GM19351 (cell line): ENCODE measurements around the gene NRTN.
"Not testable (repeated sequence)": the region's sequence is repeated elsewhere in the genome, so short reads cannot be mapped to it uniquely, and the experiment has no call there.

ENCODE experiments used
- ATAC-seq: cut with Tn5 transposase; IDR thresholded peaks from one replicate; pipeline ENCODE4 v1.9.1; 2021; ENCODE audit warnings: mild to moderate bottlenecking, moderate library complexity; ENCODE audit not compliant: unreplicated experiment

NRTN gene

DNA sequence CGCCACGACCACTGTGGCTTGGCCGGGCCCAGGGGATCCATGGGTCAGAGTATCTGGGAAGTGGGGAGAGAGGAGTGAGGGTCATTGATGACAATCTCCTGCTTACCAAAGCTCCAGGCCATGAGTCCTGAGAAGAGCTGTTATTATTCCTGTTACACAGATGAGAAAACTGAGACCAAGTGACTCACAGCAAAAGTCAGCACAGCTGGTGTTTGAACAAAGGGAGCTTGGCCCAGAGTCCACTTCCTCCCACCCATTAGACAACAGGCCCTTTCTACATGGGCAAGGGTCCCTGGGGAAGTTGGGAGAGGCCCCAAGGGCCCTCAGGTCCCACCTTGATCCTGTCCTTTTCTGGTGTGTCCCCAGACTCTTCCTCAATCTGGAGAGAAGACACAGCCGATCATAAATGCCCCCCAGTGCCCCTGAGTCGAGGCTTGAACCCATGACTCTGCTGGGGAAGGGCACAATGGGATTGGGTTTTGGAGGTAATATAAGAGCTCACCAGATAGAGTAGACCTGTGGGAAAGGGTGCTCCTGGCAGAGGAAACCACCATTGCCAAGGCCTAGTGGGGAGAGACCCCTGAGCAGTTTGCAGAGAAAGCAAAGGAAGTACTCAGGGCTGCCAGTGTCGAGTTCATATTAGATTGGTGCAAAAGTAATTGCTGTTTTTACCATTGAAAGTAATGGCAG is 27.8 kb downstream of the NRTN start:
- ATAC-seq = no peak

DNA sequence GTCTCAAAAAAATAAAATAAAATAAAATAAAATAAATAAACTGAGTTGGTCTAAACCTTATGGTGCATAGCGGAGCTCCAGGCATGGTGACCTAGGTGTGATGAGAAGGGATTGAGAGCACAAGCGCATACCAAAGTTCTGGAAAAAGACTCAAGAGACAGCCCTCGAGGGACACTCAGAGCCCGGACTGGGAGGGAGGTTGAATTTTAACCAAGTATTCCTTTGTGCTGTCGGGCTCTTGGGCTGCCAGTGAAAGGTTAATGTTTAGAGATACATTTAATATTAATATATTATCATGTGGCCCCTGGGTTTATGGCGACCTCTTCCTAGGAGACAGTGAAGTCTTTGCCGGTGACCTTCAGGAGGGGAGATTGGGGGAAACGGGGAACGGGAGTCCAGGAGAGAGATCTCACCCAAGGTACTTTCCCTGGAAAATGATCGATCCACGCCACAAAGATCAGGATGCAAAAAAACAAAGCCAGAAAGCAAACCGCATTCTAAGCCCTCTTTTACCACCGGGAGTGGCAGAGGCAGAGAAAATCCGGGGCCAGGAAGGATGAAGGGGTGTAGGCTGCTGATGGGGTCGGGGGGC is 33.0 kb downstream of the NRTN start:
- no peak for ATAC-seq

DNA sequence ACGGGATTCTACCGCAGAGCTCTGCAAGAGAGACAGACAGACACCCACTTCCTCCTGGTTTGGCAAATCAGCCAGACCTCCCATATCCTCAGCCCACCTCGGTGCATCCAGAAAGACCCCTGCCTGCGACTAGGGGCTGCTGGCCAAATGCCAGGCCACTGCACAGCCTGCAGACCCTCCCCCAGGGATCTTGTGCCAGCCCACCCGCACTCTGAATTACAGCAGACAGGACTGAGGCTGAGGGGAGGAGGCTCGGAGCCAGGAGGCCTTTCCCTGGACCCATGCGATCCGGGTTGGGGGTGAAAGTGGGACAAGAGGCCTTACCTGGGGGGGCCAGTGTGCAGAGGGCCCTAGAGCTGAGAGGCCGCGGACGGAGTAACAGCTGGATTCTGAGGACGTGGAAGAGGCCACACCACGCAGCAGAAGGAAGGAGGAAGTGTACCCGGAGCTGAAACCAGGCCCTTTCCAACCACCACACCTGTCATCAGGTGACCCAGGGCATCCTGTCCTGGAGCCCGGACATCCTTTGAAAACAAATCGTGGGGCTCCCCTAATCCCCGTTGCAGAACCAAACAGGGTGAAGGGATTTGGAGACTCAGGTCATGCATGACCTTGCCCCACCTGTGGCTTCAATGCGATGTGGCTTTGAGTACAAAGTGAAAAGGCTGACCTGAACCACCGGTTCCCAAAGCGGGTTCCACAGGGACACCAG is 33.6 kb downstream of the NRTN start:
- ATAC-seq = no peak

DNA sequence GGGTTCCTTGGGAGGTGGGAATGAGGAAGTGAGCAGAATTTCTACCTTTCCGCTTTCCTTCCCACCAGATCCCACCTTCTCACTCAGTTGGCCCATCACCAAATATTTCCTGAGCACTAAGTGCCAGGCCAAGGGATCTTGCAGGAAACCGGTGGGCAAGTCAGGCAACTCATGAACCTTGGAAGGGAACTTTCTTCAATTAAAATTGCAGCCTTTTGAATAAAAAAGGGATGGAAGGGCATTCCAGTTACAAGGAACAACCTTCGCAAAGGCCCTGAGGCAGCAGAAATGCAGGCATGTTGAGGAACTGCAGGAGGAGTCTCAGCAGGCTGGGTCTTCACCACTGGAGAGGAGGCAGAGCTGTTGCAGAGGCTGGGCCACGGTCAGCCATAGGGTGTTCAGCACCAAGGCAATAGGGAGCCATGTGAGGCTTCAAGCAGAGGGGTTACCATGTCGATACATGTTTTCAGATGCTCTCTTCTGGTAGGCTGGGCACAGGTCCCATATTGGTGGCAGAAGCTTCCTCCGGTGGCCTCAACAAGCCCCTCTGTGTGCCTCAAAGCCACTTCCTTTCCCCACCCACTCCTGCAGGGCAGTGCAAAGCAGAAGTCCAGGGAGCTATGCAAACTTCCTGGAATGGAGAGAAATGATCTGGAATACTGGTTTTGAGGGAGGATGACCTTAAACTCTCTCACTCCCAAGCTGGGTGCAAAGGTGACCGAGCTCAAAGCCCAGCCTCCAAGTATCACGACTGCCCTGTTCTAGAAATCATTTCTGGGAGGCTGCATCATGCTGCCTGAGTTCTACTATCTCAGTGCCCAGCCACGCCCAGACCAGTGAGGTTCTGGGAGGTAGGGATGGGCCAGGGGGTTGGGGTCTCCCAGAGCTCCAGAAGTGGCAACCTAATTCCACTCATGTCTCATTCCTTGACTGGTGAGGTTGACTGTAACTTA is 34.5 kb downstream of the NRTN start, which contains the start of gene FUT6:
Gene FUT6 (minus strand): TSS at position 638 of the 953 bp plus-strand sequence. CDS start 7,135 bp downstream, outside the sequence.
- ATAC-seq = no peak

DNA sequence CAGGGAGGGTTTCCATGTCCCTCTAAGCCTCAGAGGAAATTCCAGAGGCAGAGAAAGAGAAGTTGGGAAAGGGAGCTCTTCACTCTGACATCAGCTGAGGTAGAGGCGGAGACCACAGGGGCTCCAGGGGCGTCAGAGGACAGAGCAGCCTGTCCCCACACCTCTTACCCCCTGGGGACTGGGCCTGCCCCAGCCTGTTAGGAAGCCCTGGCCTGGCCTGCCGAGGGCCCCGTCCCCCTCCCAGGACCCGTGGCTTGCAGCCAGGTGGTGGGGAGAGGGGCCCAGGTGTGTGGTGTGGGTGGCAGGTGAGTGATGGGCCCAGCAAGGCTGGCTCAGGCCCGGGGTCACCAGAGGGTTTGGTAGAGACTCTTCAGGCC is 36.9 kb downstream of the NRTN start:
- ATAC-seq = not testable (repeated sequence)

DNA sequence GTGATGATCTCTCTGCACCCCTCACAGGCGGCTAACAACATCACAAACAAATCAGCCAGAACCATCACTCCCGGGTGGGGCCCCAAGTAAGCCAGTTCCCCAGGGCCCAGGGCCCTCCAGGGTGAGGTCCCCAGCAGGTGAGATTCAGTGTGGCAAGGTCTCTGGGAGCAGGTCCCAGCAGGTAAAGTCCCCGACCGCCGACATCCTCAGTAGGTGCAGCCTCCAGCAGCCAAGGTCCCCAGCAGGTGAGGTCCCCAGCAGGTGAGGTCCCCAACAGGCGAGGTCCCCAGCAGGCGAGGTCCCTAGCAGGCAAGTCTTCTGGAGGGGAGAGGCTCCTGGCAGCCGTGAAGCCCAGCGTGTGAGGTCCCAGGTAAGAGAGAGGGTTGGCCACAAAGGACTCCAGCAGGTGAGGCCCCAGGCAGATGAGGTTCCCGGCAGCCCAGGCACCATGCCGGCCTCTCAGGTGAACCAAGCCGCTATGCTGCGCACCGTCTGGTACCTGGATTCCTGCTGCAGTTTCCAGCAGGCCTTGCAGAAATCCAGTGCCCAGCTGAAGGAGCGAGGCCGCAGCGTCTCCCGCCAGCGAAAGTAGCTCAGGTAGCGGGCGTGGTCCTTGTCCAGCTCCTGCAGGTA is 38.5 kb downstream of the NRTN start:
- ATAC-seq = no peak

DNA sequence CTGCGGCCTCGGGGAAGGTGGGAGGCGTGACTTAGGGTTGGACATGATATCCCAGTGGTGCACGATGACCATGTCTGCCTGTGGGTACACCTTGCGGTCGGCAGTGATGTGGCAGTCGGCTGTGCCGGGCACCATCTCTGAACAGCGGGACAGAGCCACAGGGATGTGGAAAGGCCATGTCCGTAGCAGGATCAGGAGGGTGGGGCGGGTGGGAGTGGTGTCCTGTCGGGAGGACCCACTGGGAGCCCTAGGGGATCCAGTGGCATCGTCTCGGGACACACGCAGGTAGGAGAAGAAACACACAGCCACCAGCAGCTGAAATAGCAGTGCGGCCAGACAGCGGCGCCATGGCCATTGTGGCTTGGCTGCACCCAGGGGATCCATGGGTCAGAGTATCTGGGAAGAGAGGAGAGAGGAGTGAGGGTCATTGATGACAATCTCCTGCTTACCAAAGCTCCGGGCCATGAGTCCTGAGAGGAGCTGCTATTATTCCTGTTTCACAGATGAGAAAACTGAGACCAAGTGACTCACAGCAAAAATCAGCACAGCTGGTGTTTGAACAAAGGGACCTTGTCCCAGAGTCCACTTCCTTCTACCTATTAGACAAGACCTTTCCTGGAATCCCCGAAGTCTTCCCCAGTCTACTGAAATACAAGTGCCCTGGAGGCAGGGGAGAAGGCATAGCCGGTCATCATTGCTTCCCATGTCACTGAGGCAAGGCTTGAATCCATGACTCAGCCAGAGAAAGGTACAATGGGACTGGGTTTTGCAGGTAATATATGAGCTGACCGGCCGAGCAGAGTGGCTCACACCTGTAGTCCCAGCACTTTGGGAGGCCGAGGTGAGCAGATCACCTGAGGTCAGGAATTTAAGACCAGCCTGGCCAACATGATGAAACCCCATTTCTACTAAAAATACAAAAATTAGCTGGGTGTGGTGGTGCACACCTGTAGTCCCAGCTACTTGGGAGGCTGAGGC is 39.9 kb downstream of the NRTN start:
- ATAC-seq = no peak

DNA sequence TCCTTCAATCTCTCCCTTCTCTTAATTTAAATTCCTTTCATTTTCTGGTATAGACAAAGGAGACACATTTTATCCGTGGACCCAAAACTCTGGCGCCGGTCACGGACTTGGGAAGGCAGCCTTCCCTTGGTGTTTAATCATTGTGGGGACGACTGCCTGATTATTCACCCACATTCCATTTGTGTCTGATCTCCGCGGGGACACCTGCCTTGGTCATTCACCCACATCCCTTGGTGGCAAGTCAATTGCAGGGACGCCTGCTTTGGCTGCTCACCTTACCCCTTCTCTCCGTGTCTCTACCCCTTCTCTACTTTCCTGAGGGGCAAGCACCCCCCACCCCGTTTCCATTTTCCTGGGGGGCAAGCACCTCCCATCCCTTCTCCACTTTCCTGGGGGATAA is 43.0 kb downstream of the NRTN start:
- not testable (repeated sequence) for ATAC-seq

DNA sequence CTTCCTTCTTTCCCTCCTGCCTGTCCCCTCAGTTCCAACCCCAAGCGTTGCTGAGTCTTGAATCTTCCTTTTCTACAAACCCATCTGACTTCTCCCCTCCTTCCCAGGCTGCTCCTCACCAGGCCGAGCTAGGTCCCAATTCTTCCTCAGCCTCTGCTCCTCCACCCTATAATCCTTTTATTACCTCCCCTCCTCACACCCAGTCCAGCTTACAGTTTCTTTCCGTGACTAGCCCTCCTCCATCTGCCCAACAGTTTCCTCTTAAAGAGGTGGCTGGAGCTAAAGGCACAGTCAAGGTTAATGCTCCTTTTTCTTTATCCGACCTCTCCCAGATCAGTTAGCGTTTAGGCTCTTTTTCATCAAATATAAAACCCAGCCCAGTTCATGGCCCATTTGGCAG is 43.8 kb downstream of the NRTN start:
- not testable (repeated sequence) for ATAC-seq

DNA sequence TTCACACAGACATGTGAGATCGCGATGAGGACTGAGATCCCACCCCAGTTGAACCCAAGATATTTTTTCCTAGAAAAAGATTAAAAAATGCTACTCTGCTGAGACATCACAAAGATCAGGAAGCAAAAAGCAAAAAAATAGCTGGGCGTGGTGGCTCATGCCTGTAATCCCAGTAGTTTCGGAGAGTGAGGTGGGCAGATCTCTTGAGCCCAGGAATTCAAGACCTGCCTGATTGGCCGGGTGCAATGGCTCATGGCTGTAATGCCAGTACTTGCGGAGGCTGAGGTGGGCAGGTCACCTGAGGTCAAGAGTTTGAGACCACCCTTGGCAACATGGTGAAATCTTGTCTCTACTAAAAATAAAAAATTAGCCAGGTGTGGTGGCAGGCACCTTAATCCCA is 45.3 kb downstream of the NRTN start:
- no peak for ATAC-seq

DNA sequence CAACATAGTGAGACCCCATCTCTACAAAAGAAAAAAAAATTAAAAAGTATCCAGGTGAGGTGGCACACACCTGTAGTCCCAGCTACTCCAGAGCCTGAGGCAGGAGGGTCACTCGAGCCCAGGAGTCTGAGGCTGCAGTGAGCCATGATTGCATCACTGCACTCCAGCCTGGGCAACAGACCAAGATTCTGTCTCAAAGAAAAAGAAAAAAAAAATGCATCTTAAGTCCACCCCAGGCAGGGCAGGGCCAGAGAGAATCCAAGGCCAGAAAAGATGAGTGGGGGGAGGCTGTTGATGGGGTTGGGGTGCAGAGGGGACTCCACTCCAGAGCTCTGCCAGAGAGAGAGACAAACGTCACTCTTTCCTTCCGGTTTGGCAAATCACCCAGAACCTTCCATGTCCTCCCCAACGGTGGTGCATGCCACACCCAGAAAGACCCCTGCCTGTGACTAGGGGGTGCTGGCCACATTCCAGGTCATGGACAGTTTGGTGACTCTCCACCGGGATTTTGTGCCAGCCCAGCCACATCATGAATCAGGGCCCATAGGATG is 46.0 kb downstream of the NRTN start:
- ATAC-seq = no peak

DNA sequence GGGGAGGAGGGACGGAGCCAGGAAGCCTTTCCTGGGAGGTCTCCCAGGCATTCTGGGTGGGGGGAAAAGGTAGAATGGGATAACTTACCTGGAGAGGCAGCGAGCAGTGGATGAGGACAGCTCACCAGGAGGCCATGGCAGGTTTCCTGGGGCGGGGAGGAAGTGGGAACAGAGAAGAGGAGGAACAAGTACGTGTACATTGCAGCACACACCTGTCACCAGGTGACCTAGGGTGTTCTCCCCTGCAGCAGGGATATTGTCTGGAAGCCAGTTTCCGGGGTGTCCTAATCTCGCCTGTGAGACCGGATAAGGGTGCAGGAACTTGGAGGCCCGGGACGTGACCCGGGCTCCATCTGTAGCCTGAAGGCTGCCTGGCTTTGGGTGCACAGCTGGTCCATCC is 46.4 kb downstream of the NRTN start, which contains the start of gene FUT3:
Gene FUT3 (minus strand): TSS at position 148 of the 400 bp plus-strand sequence.
- no peak for ATAC-seq

DNA sequence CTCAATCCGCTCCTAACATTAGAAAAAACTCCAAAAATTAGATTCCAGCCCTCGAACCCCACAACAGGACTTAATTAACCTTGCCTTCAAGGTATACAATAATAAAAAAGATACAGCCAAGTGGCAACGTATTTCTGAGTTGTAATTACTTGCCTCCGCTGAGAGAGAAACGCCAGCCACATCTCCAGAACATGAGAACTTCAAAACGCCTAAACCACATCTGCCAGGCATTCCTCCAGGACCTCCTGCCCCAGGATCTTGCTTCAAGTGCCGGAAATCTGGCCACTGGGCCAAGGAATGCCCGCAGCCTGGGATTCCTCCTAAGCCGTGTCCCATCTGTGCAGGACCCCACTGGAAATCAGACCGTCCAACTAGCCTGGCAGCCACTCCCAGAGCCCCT is 49.3 kb downstream of the NRTN start:
- not testable (repeated sequence) for ATAC-seq

DNA sequence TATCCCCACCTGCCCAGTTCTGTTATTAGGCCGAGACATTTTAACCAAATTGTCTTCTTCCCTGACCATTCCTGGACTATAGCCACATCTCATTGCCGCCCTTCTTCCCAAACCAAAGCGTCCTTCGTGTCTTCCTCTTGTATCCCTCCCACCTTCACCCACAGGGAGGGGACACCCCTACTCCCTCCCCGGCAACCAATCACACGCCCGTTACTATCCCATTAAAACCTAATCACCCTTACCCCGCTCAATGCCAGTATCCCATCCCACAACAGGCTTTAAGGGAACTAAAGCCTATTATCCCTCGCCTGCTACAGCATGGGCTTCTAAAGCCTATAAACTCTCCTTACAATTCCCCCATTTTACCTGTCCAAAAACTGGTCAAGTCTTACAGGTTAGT is 50.3 kb downstream of the NRTN start:
- not testable (repeated sequence) for ATAC-seq

DNA sequence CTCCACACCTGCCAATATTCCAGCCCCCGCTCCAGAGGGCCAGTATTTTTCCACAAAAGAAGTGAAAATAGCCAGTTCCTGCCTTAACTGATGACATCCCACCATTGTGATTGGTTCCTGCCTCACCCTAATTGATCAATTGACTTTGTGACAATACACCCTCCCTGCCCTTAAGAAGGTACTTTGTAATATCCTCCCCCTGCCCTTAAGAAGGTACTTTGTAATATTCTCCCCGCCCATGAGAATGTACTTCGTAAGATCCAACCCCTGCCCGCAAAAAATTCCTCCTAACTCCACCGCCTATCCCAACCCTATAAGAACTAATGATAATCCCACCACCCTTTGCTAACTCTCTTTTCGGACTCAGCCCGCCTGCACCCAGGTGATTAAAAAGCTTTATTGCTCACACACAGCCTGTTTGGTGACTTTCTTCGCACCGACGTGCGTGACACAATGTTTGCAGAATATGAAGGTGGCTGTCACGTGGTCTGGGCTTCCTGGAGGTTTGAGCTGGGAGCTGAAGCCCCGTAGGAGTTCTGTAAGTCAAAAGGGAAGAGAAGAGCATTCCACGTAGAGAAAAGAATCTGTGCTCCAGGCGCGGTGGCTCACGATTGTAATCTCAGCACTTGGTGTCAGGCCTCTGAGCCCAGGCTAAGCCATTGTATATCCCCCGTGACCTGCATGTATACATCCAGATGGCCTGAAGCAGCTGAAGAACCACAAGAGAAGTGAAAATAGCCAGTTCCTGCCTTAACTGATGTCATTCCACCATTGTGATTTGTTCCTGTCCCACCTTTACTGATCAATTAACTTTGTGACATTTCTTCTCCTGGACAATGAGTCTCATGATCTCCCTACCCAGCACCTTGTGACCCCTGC is 52.6 kb downstream of the NRTN start:
- ATAC-seq = no peak

DNA sequence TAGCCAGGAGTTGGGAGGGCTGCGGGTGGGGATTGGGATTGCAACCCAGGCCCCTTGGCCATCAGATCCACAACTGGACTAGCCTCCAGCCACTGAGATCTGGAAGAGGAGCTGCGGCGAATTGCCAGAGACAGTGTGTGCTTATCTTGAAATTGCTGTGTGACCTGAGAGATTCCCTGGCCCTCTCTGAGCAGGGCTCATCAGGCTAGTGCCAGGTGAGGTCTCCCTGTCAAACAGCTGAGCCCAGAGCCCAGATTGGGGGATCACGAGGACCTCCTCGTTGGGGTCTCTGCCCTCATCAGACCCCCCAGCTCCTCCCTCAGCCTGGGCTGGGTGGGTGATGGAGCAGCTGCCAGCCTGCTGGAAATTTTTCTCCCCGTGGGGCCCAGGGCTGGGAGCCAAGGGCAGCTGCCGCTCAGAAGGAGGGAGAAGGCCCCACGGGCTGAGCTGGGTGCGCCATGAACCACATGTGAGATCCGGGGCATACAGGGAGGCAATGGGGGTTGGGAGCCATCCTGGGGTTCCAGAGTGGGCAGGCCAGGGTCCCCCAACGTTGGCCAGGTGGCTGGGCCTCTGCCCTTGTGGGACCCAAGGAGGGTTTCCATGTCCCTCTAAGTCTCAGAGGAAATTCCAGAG is 58.3 kb downstream of the NRTN start:
- ATAC-seq = no peak

DNA sequence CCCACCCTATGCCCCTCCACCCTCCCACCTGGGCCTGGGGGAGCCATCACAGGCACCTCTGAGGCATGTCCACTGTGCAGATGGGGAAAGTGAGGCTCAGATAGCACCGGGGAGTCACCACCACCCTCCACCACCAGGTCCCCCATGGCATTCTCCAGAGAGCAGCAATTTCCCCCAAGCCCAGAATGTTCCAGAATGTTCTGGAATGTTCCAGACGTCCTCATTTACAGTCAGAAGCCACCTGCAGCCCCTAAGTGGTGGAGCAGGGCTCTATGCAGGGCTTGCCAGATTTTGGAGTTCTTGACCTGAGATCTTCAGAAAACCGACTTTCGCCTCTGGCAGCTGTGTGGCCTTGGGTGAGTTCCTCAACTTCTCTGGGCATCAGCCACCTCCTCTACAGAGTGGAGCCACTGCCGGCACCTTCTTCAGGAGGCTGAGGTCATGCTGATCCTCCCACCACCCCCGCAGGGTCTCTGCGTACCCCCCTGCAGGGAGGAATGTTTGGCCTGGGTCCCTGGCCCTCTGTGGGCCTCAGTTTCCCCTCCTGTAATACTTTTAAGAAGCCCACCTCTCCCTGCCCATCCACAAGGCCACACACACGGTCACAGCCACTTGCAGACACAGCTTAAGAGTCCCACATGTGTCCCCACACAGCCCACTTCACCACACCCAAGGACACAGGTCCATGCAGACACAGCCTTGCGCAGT is 59.3 kb downstream of the NRTN start:
- no peak for ATAC-seq
